Activated naive CD4-positive, alpha-beta T cell treated with anti-CD3 and anti-CD28 coated beads, Interleukin-2, amount 50 U/mL, for 24 hours (primary cell): ENCODE data around the gene WDR20.

Experiments
- H3K27ac Mint-ChIP-seq: one replicate; pipeline ENCODE4 v1.8.0; 2021; ENCODE audit warnings: mild to moderate bottlenecking, mixed read lengths
- H3K27me3 Mint-ChIP-seq: one replicate; pipeline ENCODE4 v1.8.0; 2021; ENCODE audit warnings: mixed read lengths
- H3K36me3 Mint-ChIP-seq: one replicate; pipeline ENCODE4 v1.8.0; 2021; ENCODE audit warnings: mixed read lengths
- H3K4me1 Mint-ChIP-seq: one replicate; pipeline ENCODE4 v1.8.0; 2021; ENCODE audit warnings: mixed read lengths
- H3K4me3 Mint-ChIP-seq: one replicate; pipeline ENCODE4 v1.8.0; 2021; ENCODE audit warnings: mild to moderate bottlenecking, mixed read lengths
- H3K9me3 Mint-ChIP-seq: one replicate; pipeline ENCODE4 v1.8.0; 2021; ENCODE audit warnings: mixed read lengths

WDR20 gene

GRCh38 chr14:102225936-102226335 lies 86.2 kb downstream of the WDR20 start:
- H3K27ac Mint-ChIP-seq, result no peak overlapping the region
- peaks cover 1% of the 10 kb centered on the region for H3K36me3 Mint-ChIP-seq
- H3K4me3 Mint-ChIP-seq, result no peak overlapping the region
- no peaks in the 10 kb centered on the region for H3K9me3 Mint-ChIP-seq
- H3K4me1 Mint-ChIP-seq, result no peaks in the 10 kb centered on the region
- no peaks in the 10 kb centered on the region for H3K27me3 Mint-ChIP-seq

DNA sequence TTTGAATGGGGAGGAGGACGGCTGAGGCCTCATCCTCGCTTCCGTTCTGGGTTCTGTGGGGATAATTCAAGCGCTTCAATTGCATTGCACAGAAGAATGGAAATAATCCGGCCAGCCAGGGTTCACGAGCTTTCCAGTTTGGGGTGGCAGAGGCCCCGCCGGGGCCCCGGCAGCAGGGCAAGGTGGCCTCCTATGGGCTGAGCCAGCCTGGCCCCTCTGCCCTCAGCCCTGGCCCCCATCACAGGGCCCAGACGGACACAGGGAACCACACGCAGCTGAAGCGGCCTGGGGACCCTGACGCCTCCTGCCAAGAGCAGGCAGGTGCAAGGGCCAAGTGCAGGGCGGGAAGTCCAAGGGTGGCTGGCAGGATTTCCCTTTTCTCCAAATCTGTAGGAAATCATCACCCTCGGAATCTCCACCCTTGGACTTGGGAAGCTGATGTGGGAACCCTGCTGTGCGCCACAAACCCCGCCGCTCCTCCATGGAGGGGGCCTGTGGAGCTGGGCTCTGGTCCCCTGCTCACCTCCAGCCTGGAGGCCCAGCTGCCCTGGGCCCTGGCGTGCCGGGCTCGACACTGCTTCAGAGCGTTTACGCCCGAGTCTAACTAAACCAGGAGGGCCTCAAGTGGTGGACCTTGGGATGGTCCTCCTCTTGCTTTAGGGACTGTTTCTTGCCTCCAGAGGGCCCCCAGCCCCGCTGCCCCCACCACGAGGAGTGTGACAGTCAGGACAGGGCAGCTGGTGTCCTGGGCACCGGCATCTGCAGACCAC lies 86.8 kb downstream of the WDR20 start:
- no peak overlapping the region for H3K4me3 Mint-ChIP-seq
- H3K27ac Mint-ChIP-seq, result no peak overlapping the region
- no peaks in the 10 kb centered on the region for H3K9me3 Mint-ChIP-seq
- H3K36me3 Mint-ChIP-seq, result peaks cover 1% of the 10 kb centered on the region
- no peaks in the 10 kb centered on the region for H3K4me1 Mint-ChIP-seq
- no peaks in the 10 kb centered on the region for H3K27me3 Mint-ChIP-seq

GRCh38 chr14:102227184-102227964 lies 87.7 kb downstream of the WDR20 start:
- Mint-ChIP-seq H3K27ac (no peak overlapping the region), H3K9me3 (no peaks in the 10 kb centered on the region), H3K36me3 (peaks cover 1% of the 10 kb centered on the region), H3K4me1 (no peaks in the 10 kb centered on the region), H3K4me3 (no peak overlapping the region), H3K27me3 (no peaks in the 10 kb centered on the region)

DNA sequence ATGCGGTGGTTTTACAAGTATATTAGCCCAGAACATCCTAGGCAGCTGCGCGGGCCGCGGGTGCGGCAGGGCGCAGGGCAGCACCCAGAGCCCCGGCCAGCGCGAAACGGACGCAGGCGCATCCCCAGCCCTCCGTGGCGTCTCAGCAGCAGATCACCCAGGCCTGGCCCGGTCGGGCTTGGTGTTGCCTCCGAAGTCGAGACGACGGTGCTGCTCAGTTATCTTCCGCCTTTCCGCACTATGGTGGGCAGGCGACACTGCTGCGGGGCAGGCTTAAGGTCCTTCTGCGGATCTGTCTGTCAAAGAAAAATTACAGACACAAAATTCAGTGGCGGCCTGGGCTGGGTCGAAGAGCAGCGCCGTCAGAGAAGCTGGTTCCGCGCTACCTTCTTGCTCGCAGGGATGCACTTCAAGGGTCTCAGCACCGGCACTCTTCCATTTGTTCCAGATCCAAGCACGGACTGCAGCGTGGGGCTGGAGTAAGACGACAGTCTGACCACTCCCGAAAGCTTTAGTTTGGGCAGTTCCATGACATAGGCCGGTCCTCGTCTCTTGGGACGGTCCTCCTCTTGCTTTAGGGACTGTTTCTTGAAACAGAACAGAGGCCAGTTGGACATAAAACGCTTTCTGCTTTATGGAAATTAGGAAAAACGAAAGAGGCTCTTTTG lies 89.5 kb downstream of the WDR20 start:
- Mint-ChIP-seq H3K27ac (no peak overlapping the region), H3K4me1 (no peaks in the 10 kb centered on the region), H3K27me3 (no peaks in the 10 kb centered on the region), H3K36me3 (no peaks in the 10 kb centered on the region), H3K9me3 (no peaks in the 10 kb centered on the region), H3K4me3 (no peak overlapping the region)

DNA sequence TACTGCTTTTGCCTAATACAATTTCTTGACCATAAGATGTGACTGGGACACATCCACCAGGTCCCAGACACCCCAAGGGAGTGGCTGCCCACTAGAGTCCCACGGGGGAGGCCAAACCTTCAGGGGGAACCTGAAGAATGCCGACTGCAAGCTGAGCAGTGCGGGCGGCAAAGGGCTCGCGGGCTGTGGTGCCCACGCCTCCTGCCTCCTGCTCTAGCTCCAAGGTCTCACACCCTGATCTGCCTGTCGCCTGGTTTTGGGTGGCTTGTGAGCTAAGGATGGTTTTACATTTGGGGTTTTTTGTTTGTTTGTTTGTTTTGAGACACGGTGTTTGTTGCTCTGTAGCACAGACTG lies 90.0 kb downstream of the WDR20 start:
- Mint-ChIP-seq H3K9me3 (no peaks in the 10 kb centered on the region), H3K27ac (no peak overlapping the region), H3K36me3 (no peaks in the 10 kb centered on the region), H3K4me1 (no peaks in the 10 kb centered on the region), H3K27me3 (no peaks in the 10 kb centered on the region), H3K4me3 (no peak overlapping the region)

GRCh38 chr14:102230481-102231210 lies 90.9 kb downstream of the WDR20 start:
- no peaks in the 10 kb centered on the region for H3K9me3 Mint-ChIP-seq
- H3K36me3 Mint-ChIP-seq, result no peaks in the 10 kb centered on the region
- no peak overlapping the region for H3K4me3 Mint-ChIP-seq
- H3K4me1 Mint-ChIP-seq, result no peaks in the 10 kb centered on the region
- H3K27ac Mint-ChIP-seq, result no peak overlapping the region
- no peaks in the 10 kb centered on the region for H3K27me3 Mint-ChIP-seq

DNA sequence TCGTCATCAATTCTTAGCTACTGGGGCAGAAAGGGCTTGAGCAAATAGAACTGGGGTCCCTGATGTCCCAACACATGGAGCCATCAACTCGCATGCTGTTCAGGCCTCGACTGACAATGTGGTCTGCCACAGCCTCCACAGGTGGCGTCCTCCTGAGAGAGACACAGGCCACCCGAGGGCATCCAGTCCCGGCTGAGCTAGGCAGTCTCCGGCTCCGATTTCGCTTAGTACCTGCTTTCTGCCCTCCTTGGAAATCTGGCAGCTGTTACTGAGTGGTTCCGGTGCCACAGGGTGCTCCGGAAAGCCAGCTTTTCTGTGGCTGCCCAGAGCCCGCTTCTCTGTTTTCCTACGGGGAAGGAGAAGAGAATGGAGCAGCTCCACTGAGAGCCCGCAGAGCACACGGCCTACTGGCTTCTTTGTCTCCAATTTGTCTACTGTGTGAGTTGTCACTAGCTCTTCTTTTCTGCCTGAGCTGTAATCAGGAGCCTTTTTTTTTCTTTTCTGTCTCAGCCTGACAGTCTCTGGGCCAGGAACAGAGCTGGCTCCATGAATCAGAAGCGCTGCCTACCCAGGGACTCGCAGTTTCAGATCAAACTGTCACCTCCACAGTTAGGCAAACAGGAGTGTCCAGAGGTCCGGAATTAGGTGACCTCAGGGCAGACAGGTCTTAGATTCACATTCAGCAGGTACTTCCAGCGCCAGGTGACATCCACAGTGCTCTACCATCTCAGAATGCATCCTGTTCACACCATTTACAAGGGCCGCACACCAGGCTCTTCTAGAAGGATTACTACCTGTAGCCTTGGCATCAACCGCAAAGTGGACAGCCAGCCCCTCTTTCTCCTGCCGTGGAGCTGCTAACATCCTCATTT lies 92.0 kb downstream of the WDR20 start:
- Mint-ChIP-seq H3K4me1 (no peaks in the 10 kb centered on the region), H3K36me3 (no peaks in the 10 kb centered on the region), H3K27ac (no peak overlapping the region)

DNA sequence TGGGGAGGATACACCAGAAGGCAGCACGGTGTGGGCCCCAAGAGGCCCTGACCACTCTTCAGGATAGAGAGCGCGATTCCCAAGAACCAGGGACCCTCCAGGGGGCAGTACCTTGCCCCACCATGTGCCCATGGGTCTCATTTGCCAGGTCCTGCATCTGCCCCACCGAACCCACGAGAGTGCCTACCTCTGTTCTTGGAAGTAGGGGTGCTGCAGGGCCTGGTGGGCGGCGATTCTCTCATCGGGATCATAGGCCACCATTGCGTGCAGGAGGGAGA lies 92.6 kb downstream of the WDR20 start:
- H3K9me3 Mint-ChIP-seq, result no peaks in the 10 kb centered on the region
- no peaks in the 10 kb centered on the region for H3K4me1 Mint-ChIP-seq
- H3K36me3 Mint-ChIP-seq, result no peaks in the 10 kb centered on the region
- H3K4me3 Mint-ChIP-seq, result no peak overlapping the region
- H3K27ac Mint-ChIP-seq, result no peak overlapping the region
- H3K27me3 Mint-ChIP-seq, result no peaks in the 10 kb centered on the region

More for the DNA sequence above, 92.0 kb downstream of the WDR20 start:
- Mint-ChIP-seq H3K4me3 (no peak overlapping the region), H3K27me3 (no peaks in the 10 kb centered on the region), H3K9me3 (no peaks in the 10 kb centered on the region)

DNA sequence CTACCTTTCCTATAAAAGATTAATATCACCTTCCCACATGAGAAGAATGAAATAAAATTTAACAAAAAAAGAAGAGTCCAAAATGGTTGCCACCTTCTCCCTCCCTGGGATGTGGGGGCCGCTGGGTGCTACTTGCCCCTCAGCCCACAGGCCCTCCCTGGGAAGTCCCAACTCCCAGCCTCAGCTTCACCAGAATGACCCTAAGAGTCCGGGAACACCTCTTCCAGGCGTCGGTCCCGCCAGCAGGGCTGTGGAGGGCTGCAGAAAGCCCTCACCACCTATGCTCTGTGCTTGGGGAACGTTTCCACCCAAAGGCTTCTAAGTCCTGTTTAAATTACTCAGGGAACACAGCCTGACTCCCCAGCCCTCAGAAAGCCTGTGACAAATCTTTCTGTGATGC lies 93.4 kb downstream of the WDR20 start:
- H3K9me3 Mint-ChIP-seq, result no peaks in the 10 kb centered on the region
- no peaks in the 10 kb centered on the region for H3K4me1 Mint-ChIP-seq
- no peak overlapping the region for H3K4me3 Mint-ChIP-seq
- no peaks in the 10 kb centered on the region for H3K36me3 Mint-ChIP-seq
- no peaks in the 10 kb centered on the region for H3K27me3 Mint-ChIP-seq
- no peak overlapping the region for H3K27ac Mint-ChIP-seq

- Mint-ChIP-seq H3K4me3 (no peak overlapping the region), H3K27ac (no peak overlapping the region), H3K36me3 (no peaks in the 10 kb centered on the region), H3K4me1 (no peaks in the 10 kb centered on the region), H3K9me3 (no peaks in the 10 kb centered on the region), H3K27me3 (no peaks in the 10 kb centered on the region)
Observed at GRCh38 chr14:102234331-102235264, 94.9 kb downstream of the WDR20 start.

- Mint-ChIP-seq H3K36me3 (no peaks in the 10 kb centered on the region), H3K4me1 (no peaks in the 10 kb centered on the region), H3K9me3 (no peaks in the 10 kb centered on the region), H3K27me3 (no peaks in the 10 kb centered on the region), H3K27ac (no peak overlapping the region), H3K4me3 (no peak overlapping the region)
Observed at GRCh38 chr14:102235275-102235897, 95.7 kb downstream of the WDR20 start.

GRCh38 chr14:102236026-102236425 lies 96.3 kb downstream of the WDR20 start:
- no peaks in the 10 kb centered on the region for H3K27me3 Mint-ChIP-seq
- no peaks in the 10 kb centered on the region for H3K4me1 Mint-ChIP-seq
- H3K27ac Mint-ChIP-seq, result no peak overlapping the region
- H3K4me3 Mint-ChIP-seq, result no peak overlapping the region
- no peaks in the 10 kb centered on the region for H3K9me3 Mint-ChIP-seq
- H3K36me3 Mint-ChIP-seq, result no peaks in the 10 kb centered on the region

GRCh38 chr14:102238131-102238530 lies 98.4 kb downstream of the WDR20 start:
- no peaks in the 10 kb centered on the region for H3K36me3 Mint-ChIP-seq
- no peaks in the 10 kb centered on the region for H3K27me3 Mint-ChIP-seq
- H3K4me1 Mint-ChIP-seq, result no peaks in the 10 kb centered on the region
- H3K27ac Mint-ChIP-seq, result no peak overlapping the region
- H3K9me3 Mint-ChIP-seq, result no peaks in the 10 kb centered on the region
- H3K4me3 Mint-ChIP-seq, result no peak overlapping the region

DNA sequence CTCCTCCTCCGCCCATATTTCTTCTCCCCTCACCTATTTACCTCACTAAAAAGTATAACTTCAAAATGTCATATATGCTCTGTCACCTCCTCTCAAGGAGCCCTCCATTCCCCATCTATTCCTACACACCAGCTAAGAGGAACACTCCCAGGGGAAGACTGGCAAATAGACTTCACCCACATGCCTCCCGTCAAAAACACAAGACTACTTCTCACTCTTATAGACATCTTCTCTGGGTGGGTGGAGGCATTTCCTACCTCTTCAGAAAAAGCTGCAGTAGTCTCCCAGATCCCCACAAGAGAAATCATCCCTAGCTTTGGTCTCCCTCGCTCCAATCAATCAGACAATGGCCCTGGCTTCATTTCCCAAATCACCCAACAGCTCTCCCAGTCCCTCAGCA lies 99.1 kb downstream of the WDR20 start:
- Mint-ChIP-seq H3K27ac (no peak overlapping the region), H3K4me1 (no peaks in the 10 kb centered on the region), H3K9me3 (no peaks in the 10 kb centered on the region), H3K4me3 (no peak overlapping the region), H3K27me3 (no peaks in the 10 kb centered on the region), H3K36me3 (no peaks in the 10 kb centered on the region)
